ENCODE data around the gene TCHHL1. TPM values are rescaled to one million over a fixed set of nuclear protein-coding genes. Genes with fewer than 3 reads are reported as not detected.

TCHHL1 gene
- total and polyA plus RNA-seq, 9 donors: not detected

DNA sequence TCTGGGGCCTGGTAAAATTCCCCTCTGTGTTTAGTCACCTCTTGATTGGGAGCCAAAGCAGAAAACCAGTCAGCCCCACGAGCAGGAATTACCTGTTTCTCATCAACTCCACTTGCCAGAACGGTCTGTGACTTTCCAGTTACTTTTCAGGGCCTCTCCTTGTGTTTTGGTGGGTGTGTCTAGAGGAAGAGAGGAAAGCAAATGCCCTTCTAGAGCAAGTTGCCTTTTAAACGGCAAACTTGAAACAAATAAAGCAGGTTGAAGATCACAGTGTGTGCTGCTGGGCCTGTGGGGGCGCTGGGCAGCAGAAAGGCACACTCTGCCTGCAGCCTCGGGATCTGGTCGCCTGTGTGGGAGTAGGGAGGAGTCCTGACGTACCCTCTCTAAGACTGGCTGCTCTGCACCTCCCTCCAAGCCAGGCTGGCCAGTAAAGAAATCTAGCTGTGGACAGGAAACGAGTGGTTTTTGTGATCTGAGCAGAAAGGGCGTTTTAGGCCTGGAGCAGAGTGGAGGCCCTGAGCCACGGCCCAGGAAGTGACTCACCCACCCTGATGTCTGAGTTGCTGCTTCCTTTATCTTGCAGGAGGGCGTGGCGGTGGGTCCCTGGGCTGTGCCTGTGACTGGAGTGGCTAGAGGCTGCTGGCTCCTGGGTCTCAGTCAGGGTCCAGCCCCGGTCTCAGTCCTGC lies 41.0 kb downstream of the TCHHL1 start:
- Histone ChIP-seq H3K27ac (peak overlapping the region; percentile 54 to 79), H3K4me1 (ENCODE audit: insufficient read depth) (peaks cover 4% of the 10 kb centered on the region), H3K4me3 (peak overlapping the region; percentile 13), H3K9me3 (no peaks in the 10 kb centered on the region), H3K27me3 (no peaks in the 10 kb centered on the region), H3K36me3 (no peaks in the 10 kb centered on the region)
- intact Hi-C loops (cut with DNase I): no loop called here
- peak; percentile 80 to 88 (median 87) for DNase-seq
- 1 to 2% (median 2%) methylated on average over 13 of the region's 13 CpGs for WGBS, 3 donors
- no peak for TF ChIP-seq EP300 (IDR thresholded peaks at IDR 0.05)
- TF ChIP-seq POLR2A (IDR thresholded peaks at IDR 0.05): peak; percentile 7
- TF ChIP-seq, protein P1, sequence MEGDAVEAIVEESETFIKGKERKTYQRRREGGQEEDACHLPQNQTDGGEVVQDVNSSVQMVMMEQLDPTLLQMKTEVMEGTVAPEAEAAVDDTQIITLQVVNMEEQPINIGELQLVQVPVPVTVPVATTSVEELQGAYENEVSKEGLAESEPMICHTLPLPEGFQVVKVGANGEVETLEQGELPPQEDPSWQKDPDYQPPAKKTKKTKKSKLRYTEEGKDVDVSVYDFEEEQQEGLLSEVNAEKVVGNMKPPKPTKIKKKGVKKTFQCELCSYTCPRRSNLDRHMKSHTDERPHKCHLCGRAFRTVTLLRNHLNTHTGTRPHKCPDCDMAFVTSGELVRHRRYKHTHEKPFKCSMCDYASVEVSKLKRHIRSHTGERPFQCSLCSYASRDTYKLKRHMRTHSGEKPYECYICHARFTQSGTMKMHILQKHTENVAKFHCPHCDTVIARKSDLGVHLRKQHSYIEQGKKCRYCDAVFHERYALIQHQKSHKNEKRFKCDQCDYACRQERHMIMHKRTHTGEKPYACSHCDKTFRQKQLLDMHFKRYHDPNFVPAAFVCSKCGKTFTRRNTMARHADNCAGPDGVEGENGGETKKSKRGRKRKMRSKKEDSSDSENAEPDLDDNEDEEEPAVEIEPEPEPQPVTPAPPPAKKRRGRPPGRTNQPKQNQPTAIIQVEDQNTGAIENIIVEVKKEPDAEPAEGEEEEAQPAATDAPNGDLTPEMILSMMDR (IDR thresholded peaks at IDR 0.05): peak in 2 of 3 donors; percentile 24 to 53

- Histone ChIP-seq H3K27ac (peak overlapping the region; percentile 54 to 79), H3K27me3 (no peaks in the 10 kb centered on the region), H3K9me3 (no peaks in the 10 kb centered on the region), H3K4me3 (no peak overlapping the region), H3K36me3 (no peaks in the 10 kb centered on the region), H3K4me1 (ENCODE audit: insufficient read depth) (peaks cover 4% of the 10 kb centered on the region)
- peak in 1 of 5 donors; percentile 52 for DNase-seq
- WGBS, 3 donors: 51 to 63% (median 58%) methylated on average over 4 to 5 of the region's 5 CpGs
- intact Hi-C loops (cut with DNase I): no loop called here
- TF ChIP-seq EP300 (IDR thresholded peaks at IDR 0.05) (no peak), POLR2A (IDR thresholded peaks at IDR 0.05) (no peak)
- TF ChIP-seq, protein P1 (IDR thresholded peaks at IDR 0.05): no peak
These were observed 41.5 kb downstream of the TCHHL1 start for GRCh38 chr1:152047413-152047729.

GRCh38 chr1:152044386-152044785 lies 44.5 kb downstream of the TCHHL1 start:
- intact Hi-C loops (cut with DNase I): no loop called here
- Histone ChIP-seq H3K4me1 (ENCODE audit: insufficient read depth) (peaks cover 4% of the 10 kb centered on the region), H3K27ac (no peak overlapping the region), H3K9me3 (no peaks in the 10 kb centered on the region), H3K4me3 (no peak overlapping the region), H3K36me3 (no peaks in the 10 kb centered on the region), H3K27me3 (no peaks in the 10 kb centered on the region)
- no peak for DNase-seq
- WGBS, 3 donors: 23 to 26% (median 26%) methylated on average over 3 of the region's 3 CpGs
- TF ChIP-seq POLR2A (IDR thresholded peaks at IDR 0.05) (no peak), EP300 (IDR thresholded peaks at IDR 0.05) (no peak)
- TF ChIP-seq, protein P1 (IDR thresholded peaks at IDR 0.05): no peak

- WGBS, 3 donors: 48 to 56% (median 54%) methylated on average over 5 of the region's 5 CpGs
- H3K27me3 ChIP-seq: no peaks in the 10 kb centered on the region
- H3K27ac ChIP-seq: no peak overlapping the region
- H3K9me3 ChIP-seq: no peaks in the 10 kb centered on the region
- TF ChIP-seq POLR2A (IDR thresholded peaks at IDR 0.05) (no peak), EP300 (IDR thresholded peaks at IDR 0.05) (no peak)
- TF ChIP-seq, protein P1 (IDR thresholded peaks at IDR 0.05): no peak
- no peak for DNase-seq
- peaks cover 4% of the 10 kb centered on the region for H3K4me1 ChIP-seq (ENCODE audit: insufficient read depth)
- H3K4me3 ChIP-seq: no peak overlapping the region
- H3K36me3 ChIP-seq: no peaks in the 10 kb centered on the region
- intact Hi-C loops (cut with DNase I): no loop called here
These were observed 45.0 kb downstream of the TCHHL1 start for GRCh38 chr1:152043870-152044269.

Data from ovary (tissue), 9 donors.